ENCODE results near the gene MDGA2. TPM values are rescaled to one million over a fixed set of nuclear protein-coding genes. Genes with fewer than 3 reads are reported as not detected.
"Not testable (repeated sequence)": the region's sequence is repeated elsewhere in the genome, so short reads cannot be mapped to it uniquely, and the experiment has no call there.

Gene MDGA2
- total RNA-seq, 2 experiments from 2014 or later = not detected

GRCh38 chr14:47242579-47242978, 432.8 kb downstream of the MDGA2 start:
- POLR2A ChIA-PET; H3K27me3 Mint-ChIP-seq (ENCODE audit: low read depth); ATAC-seq; DNase-seq; H3K4me3 Mint-ChIP-seq; H3K4me1 Mint-ChIP-seq (ENCODE audit: low read depth); H3K36me3 Mint-ChIP-seq (ENCODE audit: low read depth); H3K27ac Mint-ChIP-seq; CTCF ChIA-PET; H3K9me3 Mint-ChIP-seq (ENCODE audit: insufficient read depth): not testable (repeated sequence)

GRCh38 chr14:47240748-47241437, 434.5 kb downstream of the MDGA2 start:
- no peak for ATAC-seq
- ChIA-PET CTCF (no interaction called here), POLR2A (no interaction called here)
- Mint-ChIP-seq H3K4me3 (no peak overlapping the region), H3K27me3 (ENCODE audit: low read depth) (no peaks in the 10 kb centered on the region), H3K9me3 (ENCODE audit: insufficient read depth) (no peaks in the 10 kb centered on the region), H3K27ac (no peak overlapping the region), H3K36me3 (ENCODE audit: low read depth) (no peaks in the 10 kb centered on the region), H3K4me1 (ENCODE audit: low read depth) (no peaks in the 10 kb centered on the region)
- DNase-seq = no peak

DNA sequence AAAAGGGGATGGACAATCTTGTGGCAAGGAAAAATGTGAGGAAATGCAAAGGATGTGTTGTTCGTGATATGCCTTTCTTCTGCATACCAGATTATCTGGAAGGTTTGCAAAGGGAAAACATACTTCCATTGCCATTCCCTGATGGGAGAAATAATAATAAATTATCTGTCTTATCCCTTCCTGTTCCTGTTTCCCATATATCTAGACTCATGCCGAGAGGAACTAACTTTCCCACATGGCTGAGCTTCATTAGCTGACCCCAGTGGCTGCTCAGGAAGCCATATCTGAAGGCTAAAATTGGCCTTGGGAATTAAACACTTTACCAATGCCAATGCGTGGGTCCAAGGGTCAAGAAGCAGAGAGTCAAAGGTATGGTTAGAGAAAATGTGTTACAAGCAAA, 439.8 kb downstream of the MDGA2 start:
- ATAC-seq = no peak
- no peaks in the 10 kb centered on the region for H3K36me3 Mint-ChIP-seq (ENCODE audit: low read depth)
- no peaks in the 10 kb centered on the region for H3K9me3 Mint-ChIP-seq (ENCODE audit: insufficient read depth)
- CTCF ChIA-PET = no interaction called here
- H3K4me3 Mint-ChIP-seq = no peak overlapping the region
- no peak overlapping the region for H3K27ac Mint-ChIP-seq
- DNase-seq = no peak
- POLR2A ChIA-PET = no interaction called here
- no peaks in the 10 kb centered on the region for H3K27me3 Mint-ChIP-seq (ENCODE audit: low read depth)
- H3K4me1 Mint-ChIP-seq (ENCODE audit: low read depth) = no peaks in the 10 kb centered on the region

GRCh38 chr14:47226877-47227520, 448.4 kb downstream of the MDGA2 start:
- ChIA-PET CTCF (no interaction called here), POLR2A (no interaction called here)
- H3K9me3 Mint-ChIP-seq (ENCODE audit: insufficient read depth) = peaks cover 3% of the 10 kb centered on the region
- peaks cover 8% of the 10 kb centered on the region for H3K4me1 Mint-ChIP-seq (ENCODE audit: low read depth)
- ATAC-seq = no peak
- no peak for DNase-seq
- no peak overlapping the region for H3K4me3 Mint-ChIP-seq
- no peaks in the 10 kb centered on the region for H3K27me3 Mint-ChIP-seq (ENCODE audit: low read depth)
- H3K27ac Mint-ChIP-seq = no peak overlapping the region
- H3K36me3 Mint-ChIP-seq (ENCODE audit: low read depth) = no peaks in the 10 kb centered on the region

- CTCF ChIA-PET = no interaction called here
These were observed 451.7 kb downstream of the MDGA2 start for GRCh38 chr14:47223656-47224055.

DNA sequence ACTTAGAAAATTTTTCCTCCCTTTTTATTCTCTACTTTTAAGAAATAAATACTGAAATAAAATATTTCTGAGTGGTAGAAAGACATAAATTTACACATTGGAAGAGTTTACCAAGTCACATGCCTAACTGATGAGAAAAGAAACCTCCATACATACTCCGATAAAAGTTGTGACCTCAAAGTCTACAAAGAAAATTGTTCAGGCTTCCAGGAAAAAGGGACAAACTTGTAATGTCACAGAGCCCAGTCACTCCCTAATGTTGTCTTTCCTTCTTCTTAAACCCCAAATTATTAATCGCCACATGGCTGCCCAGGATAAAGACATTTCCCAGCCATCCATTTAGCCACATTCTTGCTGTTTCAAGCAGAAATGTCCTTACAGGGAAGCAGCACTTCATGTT, 455.3 kb downstream of the MDGA2 start:
- H3K36me3 Mint-ChIP-seq (ENCODE audit: low read depth) = no peaks in the 10 kb centered on the region
- ChIA-PET CTCF (no interaction called here), POLR2A (no interaction called here)
- DNase-seq (no peak), ATAC-seq (no peak)
- no peaks in the 10 kb centered on the region for H3K27me3 Mint-ChIP-seq (ENCODE audit: low read depth)
- H3K27ac Mint-ChIP-seq = no peak overlapping the region
- H3K4me1 Mint-ChIP-seq (ENCODE audit: low read depth) = no peaks in the 10 kb centered on the region
- H3K9me3 Mint-ChIP-seq (ENCODE audit: insufficient read depth) = no peaks in the 10 kb centered on the region
- H3K4me3 Mint-ChIP-seq = no peak overlapping the region

More at GRCh38 chr14:47223656-47224055, 451.7 kb downstream of the MDGA2 start:
- Mint-ChIP-seq H3K36me3 (ENCODE audit: low read depth) (no peaks in the 10 kb centered on the region), H3K4me1 (ENCODE audit: low read depth) (peaks cover 8% of the 10 kb centered on the region), H3K4me3 (no peak overlapping the region), H3K27ac (no peak overlapping the region), H3K27me3 (ENCODE audit: low read depth) (no peaks in the 10 kb centered on the region), H3K9me3 (ENCODE audit: insufficient read depth) (peaks cover 3% of the 10 kb centered on the region)
- POLR2A ChIA-PET = no interaction called here
- no peak for ATAC-seq
- no peak for DNase-seq

DNA sequence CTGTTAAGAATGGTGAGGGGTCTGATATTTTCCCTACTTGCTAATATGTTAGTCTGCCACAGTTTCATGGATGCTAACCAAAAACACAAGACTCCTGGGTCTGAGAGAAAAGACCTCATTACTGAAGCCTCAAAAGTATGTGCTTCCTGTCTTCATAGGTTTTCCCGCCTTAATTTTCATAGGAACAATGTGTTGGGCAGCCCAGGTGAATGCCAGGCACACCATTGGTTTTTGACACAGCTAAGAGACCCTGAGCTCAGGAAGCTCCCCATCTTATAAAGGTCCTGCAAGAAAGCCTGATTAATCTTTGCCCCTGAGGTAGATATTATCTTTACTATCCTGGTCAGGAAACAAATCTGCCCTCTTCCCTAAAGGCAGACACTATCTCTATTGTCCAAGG, 464.1 kb downstream of the MDGA2 start:
- no peak overlapping the region for H3K27ac Mint-ChIP-seq
- ATAC-seq (no peak), DNase-seq (no peak)
- ChIA-PET POLR2A (no interaction called here), CTCF (no interaction called here)
- H3K4me1 Mint-ChIP-seq (ENCODE audit: low read depth) = no peaks in the 10 kb centered on the region
- no peaks in the 10 kb centered on the region for H3K9me3 Mint-ChIP-seq (ENCODE audit: insufficient read depth)
- H3K36me3 Mint-ChIP-seq (ENCODE audit: low read depth) = no peaks in the 10 kb centered on the region
- H3K4me3 Mint-ChIP-seq = no peak overlapping the region
- H3K27me3 Mint-ChIP-seq (ENCODE audit: low read depth) = no peaks in the 10 kb centered on the region

GRCh38 chr14:47210099-47210498, 465.3 kb downstream of the MDGA2 start:
- Mint-ChIP-seq H3K4me3 (no peak overlapping the region), H3K4me1 (ENCODE audit: low read depth) (no peaks in the 10 kb centered on the region), H3K27ac (no peak overlapping the region), H3K36me3 (ENCODE audit: low read depth) (no peaks in the 10 kb centered on the region), H3K9me3 (ENCODE audit: insufficient read depth) (no peaks in the 10 kb centered on the region), H3K27me3 (ENCODE audit: low read depth) (no peaks in the 10 kb centered on the region)
- ChIA-PET CTCF (no interaction called here), POLR2A (no interaction called here)
- ATAC-seq (no peak), DNase-seq (no peak)

DNA sequence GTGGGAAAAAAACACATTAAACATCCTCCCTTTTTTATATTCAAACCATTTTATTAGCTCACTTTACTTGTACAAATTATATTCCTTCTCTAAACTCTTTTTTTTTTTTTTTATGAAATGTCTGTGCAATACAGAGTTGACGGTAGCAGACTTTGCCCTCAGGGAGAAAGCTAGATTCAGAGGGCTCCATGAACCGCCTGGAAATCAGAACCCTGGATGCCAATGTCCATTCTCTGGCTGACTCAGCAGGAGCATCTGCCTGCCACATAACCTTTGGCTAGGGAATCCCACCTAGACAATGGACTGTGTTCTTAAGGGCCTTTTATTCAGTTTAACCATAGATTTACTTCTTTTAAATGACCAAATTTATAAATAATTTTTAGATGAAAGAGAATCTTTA, 467.0 kb downstream of the MDGA2 start:
- DNase-seq (no peak), ATAC-seq (no peak)
- no peaks in the 10 kb centered on the region for H3K4me1 Mint-ChIP-seq (ENCODE audit: low read depth)
- no peak overlapping the region for H3K27ac Mint-ChIP-seq
- ChIA-PET POLR2A (no interaction called here), CTCF (no interaction called here)
- no peak overlapping the region for H3K4me3 Mint-ChIP-seq
- no peaks in the 10 kb centered on the region for H3K27me3 Mint-ChIP-seq (ENCODE audit: low read depth)
- H3K36me3 Mint-ChIP-seq (ENCODE audit: low read depth) = no peaks in the 10 kb centered on the region
- no peaks in the 10 kb centered on the region for H3K9me3 Mint-ChIP-seq (ENCODE audit: insufficient read depth)

- peaks cover 5% of the 10 kb centered on the region for H3K9me3 Mint-ChIP-seq (ENCODE audit: insufficient read depth)
- ChIA-PET POLR2A (no interaction called here), CTCF (no interaction called here)
- H3K36me3 Mint-ChIP-seq (ENCODE audit: low read depth) = no peaks in the 10 kb centered on the region
- ATAC-seq (no peak), DNase-seq (no peak)
- H3K27me3 Mint-ChIP-seq (ENCODE audit: low read depth) = no peaks in the 10 kb centered on the region
- H3K4me1 Mint-ChIP-seq (ENCODE audit: low read depth) = no peaks in the 10 kb centered on the region
- no peak overlapping the region for H3K27ac Mint-ChIP-seq
- H3K4me3 Mint-ChIP-seq = no peak overlapping the region
These were observed 467.8 kb downstream of the MDGA2 start for GRCh38 chr14:47207617-47208016.

DNA sequence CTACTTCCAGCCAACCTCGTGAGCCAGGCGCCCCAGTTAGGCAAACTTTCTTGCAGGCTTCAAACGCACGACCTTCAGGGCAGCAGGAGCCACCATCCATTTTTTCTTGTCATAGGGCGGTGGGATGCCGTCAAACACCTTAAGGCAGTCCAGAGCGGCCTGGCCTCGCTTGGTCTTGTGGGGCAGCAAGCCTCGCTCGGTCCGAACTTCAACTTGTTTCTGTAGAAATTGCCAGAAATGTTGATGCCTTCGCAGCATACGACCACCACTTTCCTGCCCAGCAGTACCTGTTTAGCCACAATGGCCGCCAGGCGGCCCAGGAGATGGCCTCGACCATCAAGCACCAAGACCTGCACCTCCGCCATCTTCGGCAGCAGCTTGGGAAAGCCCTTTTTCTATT, 474.7 kb downstream of the MDGA2 start:
- DNase-seq (no peak), ATAC-seq (no peak)
- ChIA-PET POLR2A (no interaction called here), CTCF (no interaction called here)
- H3K27me3 Mint-ChIP-seq (ENCODE audit: low read depth) = no peaks in the 10 kb centered on the region
- peaks cover 5% of the 10 kb centered on the region for H3K9me3 Mint-ChIP-seq (ENCODE audit: insufficient read depth)
- H3K4me1 Mint-ChIP-seq (ENCODE audit: low read depth) = no peaks in the 10 kb centered on the region
- no peaks in the 10 kb centered on the region for H3K36me3 Mint-ChIP-seq (ENCODE audit: low read depth)
- no peak overlapping the region for H3K4me3 Mint-ChIP-seq
- no peak overlapping the region for H3K27ac Mint-ChIP-seq

DNA sequence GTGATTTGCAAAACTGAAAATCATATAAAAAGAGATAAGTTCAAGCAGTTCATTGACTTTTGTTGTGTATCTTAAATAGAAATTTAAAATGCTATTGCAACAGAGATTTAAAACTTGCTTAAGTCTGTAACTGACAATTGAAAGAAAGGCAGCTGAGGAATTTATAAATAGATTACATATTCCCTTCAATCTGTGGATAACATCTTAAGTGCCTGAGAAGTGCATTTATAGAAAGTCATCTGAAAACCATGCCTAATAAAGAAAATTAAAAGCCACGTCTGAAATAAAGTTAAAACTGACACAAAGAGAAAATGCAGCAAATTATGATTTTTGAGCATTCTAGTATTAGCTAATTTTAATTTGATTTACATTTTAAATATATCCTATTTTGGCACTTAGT, 479.8 kb downstream of the MDGA2 start:
- H3K9me3 Mint-ChIP-seq (ENCODE audit: insufficient read depth) = no peaks in the 10 kb centered on the region
- no peaks in the 10 kb centered on the region for H3K27me3 Mint-ChIP-seq (ENCODE audit: low read depth)
- ChIA-PET CTCF (no interaction called here), POLR2A (no interaction called here)
- DNase-seq (no peak), ATAC-seq (no peak)
- H3K27ac Mint-ChIP-seq = no peak overlapping the region
- no peaks in the 10 kb centered on the region for H3K36me3 Mint-ChIP-seq (ENCODE audit: low read depth)
- H3K4me3 Mint-ChIP-seq = no peak overlapping the region
- no peaks in the 10 kb centered on the region for H3K4me1 Mint-ChIP-seq (ENCODE audit: low read depth)

- Mint-ChIP-seq H3K9me3 (ENCODE audit: insufficient read depth) (no peaks in the 10 kb centered on the region), H3K4me3 (no peak overlapping the region), H3K27me3 (ENCODE audit: low read depth) (no peaks in the 10 kb centered on the region), H3K4me1 (ENCODE audit: low read depth) (no peaks in the 10 kb centered on the region), H3K27ac (no peak overlapping the region), H3K36me3 (ENCODE audit: low read depth) (no peaks in the 10 kb centered on the region)
- ATAC-seq (no peak), DNase-seq (no peak)
- ChIA-PET CTCF (no interaction called here), POLR2A (no interaction called here)
These were observed 481.4 kb downstream of the MDGA2 start for GRCh38 chr14:47194055-47194454.
